Measurements from ENCODE around the gene SPOCK1.

Gene SPOCK1

DNA sequence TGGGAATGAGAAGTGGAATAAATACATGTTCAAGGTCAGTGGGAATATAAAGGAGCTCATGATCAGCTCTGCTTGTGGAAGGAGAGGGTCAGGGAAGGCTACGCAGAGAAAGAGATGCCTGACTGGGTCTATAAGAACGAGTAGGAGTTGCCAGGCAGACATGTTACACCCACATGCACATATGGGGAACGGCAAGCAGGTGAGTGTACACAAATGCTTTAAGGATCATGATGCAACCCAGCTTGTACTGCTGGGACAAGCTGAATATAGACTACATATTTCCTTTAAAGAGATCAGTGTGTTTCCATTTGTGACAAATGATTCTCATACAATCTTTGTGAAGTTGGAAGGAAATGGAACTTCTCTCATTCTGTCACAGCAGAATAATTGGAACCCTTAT, 141.7 kb downstream of the SPOCK1 start:
- no peak for DNase-seq

DNA sequence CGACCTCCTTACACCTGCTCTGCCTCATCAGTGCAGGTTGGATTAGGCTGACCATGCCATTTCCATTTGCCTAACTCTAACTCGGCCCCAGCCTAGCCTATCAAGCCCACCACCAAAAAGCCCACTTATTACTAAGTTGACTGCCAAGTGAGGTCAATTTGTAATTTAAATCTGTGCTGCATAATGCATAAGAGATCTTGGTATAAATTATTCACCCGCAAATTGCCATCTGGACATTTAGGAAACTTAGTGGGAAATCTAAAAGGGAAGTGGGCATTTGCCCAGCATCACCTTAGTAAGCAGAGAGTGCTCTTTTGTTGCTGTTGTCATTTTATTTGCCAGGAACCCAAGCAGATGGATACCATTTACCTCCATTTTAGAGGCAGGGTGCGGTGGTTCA, 143.0 kb downstream of the SPOCK1 start:
- no peak for DNase-seq

DNA sequence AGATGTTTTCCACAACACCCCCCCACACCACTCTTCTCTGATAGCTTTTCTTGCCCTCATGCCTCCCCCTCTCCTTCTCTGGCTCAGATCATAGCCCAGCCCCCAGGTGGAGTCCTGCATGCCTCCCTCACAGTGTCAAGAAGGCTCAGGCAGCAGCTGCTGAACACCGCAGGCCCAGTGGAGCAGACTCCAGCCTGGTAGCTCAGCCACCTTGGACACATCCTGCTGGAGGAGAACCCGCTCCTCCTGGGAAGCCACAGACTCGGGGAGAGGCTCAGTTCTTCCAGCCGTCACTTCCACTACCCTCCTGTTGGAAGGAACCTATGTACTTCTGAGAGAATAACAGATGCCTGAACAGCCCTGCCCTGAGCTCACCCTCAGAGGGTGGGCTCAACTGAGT, 143.4 kb downstream of the SPOCK1 start:
- no peak for DNase-seq

DNA sequence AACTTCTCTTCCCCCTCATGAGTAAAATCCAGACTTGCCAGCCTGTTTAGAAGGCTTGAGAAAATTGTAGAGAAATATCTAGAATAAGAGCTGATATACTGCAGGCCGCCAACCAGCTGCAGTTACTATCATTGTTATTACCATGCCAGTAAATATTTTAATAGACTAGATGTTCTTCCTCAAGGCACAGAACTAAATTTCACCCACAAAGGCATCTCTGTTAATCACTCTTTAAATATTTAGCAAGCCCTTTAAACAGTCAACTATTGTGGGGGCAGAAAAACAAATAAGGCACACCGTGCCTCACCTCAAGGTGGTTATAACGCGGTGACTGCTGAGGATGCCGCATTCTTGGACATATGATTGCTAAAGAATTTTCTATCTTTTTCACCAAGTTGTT, 147.0 kb downstream of the SPOCK1 start:
- no peak for DNase-seq

DNA sequence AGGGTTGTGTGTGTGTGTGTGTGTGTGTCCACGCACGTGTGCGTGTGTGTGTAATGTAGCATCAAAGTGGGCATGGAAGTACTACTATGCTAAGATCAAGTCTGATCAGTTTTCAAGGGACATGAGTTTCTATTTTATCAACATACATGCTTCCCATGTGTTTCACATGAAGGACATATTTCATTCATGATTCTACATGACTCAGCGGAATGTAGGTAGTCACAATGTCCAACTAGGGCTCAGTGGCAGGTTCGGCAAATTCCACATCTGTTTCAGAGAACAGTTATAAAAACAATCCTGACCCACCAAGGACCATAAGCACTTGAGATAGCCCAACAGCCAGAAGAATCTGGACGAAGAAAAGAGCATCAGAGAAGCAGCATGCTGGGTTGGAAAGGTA, 148.3 kb downstream of the SPOCK1 start:
- DNase-seq: no peak

DNA sequence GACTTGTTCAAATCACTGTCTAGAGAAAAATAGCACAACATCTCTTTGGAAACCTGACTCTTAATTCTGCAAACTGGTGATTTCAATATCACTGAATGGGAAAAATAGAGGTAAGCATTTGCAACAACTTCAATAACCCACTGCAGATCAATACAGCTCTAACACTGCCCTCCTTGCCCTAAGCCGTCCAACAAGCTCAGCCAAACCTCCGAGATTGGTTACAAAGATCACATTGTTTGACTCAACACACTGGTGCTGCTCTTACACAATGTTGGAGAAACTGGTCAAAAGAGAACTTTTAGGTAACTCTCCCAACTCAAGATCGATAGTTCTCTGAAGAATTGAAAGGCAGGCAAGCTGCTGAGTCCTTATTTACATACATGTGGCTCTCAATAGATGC, 150.4 kb downstream of the SPOCK1 start:
- DNase-seq: no peak

DNA sequence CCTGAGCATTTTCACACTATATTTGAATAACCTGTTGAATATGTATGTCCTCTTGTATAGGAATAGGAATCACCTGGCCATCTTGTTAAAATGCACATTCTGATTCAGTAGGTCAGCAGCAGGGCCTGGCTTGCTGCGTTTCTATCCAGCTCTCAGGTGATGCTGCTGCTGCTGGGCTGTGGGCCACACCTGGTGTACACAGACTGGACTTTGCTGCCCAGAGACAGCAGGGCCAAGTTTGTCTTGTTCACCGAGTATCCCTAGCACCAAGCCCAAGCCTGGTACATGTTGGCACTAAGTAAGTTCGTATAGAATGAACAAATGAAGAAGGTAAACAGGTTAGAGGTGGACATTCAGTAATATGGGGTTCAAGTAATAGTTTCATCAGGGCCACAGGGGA, 151.3 kb downstream of the SPOCK1 start:
- DNase-seq: no peak

DNA sequence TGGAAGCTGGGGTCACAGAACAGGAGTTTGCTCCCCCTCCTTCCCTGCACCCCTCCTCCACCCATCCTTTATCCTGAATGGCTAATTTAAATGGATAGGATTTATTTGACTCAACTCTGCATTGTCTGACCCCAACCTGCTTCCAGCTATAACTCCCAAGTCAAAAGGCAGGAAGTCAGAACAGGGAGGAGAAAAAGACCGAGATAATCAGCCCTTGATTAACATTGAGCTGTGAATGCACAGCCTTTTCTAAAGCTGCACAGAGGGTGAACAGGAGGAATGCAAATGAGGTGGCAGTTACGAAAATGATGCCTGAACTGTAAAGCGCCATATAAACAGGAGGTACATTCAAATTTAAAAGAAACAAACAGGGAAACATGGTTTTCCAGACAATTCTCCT, 152.8 kb downstream of the SPOCK1 start:
- no peak for DNase-seq

DNA sequence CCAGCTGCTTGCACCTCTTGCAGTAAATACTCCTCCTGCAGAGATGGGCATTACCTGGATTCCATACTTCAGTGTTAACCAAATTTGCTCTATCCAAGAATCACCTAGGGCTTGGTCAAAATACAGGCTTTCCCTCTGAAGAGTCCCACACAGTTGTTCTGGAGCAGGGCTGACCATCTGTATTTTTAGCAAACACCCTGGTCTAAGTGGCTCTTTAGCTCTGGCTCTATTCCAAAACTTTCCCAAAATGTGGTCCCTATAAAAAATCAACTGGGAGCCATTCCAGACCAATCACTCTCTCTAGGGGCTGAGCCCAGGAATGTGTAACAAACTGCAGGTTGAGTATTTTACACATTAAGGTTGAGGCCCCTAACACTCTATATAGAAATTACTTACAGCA, 153.7 kb downstream of the SPOCK1 start:
- DNase-seq: no peak

DNA sequence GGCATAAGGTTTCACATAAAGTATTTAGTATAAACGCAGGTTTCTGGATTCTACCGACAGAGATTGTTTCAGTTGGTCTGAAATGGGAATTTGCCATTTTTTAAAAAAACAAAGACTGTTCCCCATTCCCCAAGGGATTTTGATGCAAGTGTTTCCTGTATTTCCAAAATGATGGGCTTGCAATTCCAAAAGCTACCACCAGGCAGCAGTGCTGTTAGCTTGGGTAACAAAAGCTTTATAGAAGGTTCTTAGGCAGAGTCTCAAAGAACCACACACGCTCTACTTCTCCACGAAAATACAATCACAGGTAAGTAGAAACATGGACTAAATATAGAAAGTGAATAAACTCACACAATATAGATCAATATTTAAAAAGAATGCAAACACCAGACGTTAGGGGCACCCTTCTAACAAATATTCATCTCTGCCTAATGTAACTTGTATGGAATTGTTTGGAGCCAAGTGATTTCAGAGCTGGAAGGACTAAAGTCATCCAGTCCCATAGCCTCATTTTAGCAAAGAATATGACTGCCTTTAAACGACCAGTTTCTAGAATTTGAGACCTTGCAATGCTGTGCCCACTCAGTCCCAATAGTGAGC, 154.3 kb downstream of the SPOCK1 start:
- peak; percentile 67 for DNase-seq

DNA sequence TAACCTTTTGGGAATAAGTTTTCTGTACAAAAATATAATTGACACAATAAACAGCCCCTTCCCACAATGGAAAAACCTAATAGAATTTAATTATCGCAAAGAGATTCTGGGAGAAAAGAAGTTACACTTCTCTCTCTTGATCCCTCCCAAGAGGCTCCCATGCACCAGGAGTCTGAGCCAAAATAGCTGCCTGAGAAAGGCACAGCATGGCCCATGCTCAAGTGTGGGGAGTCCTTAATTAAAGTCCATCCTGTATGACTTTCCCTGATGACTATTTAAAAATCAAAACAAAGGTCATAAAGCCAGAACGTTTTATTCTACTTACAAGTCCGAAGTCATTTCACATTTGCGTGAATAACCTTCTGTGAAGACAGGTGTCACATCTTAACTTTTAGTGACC, 155.1 kb downstream of the SPOCK1 start:
- DNase-seq: no peak

DNA sequence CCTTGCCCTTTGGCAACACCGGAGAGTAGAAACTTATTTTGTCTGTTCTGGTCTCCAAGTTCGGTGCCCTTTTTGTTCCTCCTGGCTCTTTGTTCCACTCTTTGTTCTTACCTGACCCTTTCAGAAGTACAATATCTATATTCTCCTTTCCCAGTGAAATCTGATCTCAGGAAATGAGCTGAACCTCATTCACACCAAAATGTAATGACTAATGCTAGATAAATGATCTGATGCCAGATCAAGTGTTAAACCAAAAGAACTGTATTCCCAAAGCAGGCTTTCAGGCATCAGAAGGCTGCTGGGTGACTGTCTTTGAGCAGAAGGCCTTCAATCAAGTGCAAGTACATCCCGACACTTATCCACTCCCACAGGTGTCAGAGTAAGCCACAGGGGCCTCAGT, 156.4 kb downstream of the SPOCK1 start:
- no peak for DNase-seq

DNA sequence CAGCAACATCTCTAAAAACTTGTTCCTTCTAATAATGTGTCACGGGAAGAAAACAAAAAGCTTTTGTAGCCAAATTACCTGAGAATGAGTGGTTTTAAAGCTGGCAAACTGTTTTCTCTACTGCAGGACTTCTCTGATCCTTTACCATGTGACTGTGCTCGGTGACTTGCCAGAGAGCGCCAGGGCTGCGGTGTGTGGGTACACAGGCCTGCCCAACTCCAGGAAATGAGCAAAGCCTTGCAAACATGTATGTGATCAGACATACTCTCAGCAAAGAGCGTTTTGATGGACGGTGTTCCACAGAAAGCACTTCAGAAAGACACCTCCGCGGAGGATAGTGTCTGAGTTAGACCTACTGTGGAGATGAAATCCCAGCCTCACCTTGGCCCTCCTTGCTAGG, 157.3 kb downstream of the SPOCK1 start:
- no peak for DNase-seq

DNA sequence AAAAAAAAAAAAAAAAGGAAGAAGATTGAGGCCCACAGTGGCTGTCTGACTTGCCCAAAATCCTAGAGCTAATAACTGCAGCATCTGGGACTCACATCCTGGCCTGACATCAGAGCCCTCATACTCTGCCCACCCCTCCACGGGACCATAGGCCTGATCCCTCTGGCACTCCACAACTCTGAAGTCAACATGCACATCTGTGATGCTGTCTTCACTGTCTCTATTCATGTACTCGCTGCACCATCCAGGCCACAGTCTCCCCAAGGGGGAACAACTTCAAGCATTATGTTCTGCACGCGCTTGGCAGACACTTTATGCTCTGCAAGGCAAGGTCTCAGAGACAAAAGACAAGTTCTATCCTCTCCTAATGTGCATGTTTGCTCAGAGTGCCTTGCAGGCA, 158.2 kb downstream of the SPOCK1 start:
- DNase-seq: no peak

DNA sequence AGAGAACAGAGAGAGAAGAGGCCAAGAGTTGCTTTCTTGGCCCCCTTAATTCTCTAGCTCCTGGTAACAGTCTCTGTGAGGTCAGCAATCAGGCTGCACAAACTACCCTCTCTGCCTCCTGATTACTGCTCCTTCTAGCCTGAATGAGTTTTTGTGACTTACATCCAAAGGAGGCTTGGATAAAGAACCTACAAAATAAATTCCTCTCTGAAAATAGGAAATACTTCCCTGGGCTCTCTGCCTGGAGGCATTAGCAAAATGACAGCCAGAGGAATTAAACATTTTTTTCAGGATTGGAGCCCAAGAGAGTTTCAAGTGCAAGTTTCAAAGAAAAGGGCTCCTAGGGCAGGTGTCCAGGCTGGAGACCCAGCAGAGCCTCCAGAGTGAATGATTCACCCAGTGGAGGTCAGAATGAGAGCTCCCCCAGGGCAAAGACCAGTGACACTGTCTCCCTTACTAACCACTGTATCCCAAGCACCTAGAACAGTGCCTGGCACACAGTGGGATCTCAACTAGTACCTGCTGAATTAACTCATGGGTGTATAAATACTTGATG, 162.5 kb downstream of the SPOCK1 start:
- DNase-seq: no peak

DNA sequence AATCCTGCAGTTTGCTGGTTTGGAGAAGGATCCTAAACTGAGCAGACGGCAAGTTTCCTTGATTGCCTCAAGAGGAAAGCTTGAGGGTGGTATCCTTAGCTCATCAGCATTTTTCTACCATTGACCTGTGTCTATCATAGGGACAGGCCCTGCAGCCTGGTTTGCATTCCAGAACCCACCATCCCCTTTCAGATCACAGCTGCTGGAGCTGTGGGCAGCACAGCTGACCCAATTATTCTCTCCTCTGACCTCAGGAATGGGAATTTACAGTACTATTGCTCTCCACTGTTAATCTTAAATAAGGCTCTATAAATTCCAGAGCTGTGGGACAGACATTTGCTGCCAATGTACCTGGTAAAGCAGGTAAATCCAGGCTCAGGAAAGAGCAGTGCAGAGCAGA, 163.0 kb downstream of the SPOCK1 start:
- DNase-seq: no peak

DNA sequence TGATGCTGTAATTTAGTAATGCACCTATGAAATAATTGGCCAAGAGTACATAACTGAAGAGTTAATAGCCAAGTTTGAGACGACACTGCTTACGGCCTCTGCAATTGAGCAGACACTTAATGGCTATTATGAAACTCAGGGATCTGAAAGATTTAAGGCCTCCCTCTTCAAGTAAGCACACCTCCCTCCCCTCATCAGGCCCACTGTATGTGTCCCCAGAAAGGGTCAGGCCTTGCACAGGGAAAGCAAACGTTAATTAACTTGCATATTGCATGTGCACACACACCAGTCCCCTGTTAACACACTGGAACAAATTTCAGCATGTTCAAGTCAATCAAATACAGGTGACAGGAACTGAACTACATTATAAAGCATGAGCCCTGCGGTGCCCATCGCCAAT, 163.6 kb downstream of the SPOCK1 start:
- no peak for DNase-seq

DNA sequence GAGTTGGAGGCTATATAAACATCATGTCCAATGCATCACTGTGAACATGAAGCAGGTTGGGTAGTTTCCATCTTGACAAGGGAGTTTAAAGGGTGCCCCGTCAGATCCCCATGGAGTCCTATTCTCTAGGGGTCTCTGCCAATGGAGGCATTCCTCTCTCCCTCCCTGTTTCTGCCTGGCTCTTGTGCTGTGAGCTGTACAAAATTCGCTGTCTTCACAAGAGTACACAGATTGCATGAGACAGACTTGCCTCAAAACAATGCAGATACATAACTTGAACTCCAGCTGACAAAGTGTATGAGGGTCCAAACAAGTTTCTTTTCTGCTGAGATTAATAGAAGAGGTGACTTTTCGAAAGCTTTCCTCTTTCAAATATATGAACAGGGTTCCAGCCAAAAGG, 165.2 kb downstream of the SPOCK1 start:
- DNase-seq: no peak

DNA sequence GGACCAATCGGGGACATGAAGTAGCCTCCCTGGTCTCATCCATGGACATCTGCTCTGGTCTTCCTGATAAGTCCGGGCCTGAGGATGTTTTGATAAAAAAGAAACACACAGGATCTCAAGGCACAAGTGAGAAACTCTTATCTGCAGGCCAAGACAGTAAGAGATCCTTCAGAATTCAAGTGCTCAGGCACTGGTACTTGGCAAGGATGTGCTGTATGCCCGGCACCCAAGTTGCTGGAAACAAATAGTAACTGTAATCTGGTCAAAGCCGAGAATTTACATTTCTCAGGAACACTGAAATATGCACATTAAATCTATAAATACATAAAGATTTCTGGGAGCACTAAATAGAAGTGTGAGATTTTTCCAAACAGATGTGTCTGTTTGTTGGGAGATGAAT, 165.7 kb downstream of the SPOCK1 start:
- DNase-seq: no peak

DNA sequence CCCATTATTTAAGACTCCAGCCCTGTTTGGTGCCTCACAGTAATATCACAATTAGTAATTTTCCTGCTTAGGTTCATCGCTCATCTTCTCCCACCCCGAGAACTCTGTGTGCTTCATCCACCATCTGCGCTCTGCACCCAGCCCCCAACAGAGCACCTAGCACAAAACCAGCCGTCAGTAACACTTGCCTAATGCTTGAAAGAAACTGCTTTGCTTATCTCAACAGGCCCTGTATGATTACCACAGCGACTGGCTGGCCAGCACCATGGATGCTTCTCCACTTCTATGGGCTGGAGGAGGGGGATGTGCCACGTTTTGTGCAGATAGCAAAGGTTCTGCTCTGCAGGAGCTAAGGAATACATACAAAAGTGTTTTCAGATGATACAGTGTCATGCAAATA, 166.8 kb downstream of the SPOCK1 start:
- DNase-seq: no peak

DNA sequence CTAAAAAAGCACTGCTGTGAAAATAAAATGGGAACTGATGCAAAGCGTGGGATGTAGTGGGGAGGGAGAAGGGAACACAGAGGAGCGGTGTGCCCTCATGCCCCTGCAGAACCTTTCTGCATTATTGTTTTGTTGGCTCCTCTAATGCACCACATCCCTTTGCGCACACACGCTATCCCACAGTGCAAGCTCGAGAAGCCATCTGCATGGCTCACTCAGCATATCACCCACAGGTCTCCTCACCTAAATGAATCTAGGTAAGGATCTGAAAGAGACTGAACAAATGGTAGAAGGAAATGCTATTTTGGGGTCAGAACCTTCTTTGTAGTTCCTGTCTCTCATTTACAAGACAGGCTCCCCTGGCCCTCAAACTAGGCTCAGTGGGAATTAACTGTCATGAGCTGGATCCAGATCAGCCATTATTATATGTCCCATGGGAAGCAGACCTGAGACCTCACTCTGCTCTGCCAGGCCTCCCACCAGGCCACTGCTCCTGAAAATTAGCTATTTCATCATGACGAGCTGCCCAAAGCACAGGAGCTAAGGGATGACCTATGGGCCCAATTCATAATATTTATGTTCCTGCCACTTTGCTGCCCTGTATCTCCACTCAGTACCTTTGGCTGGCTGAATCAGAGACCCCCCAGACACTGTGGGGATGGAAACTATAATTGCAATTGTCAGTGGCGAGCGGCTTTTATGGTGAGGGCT, 169.4 kb downstream of the SPOCK1 start:
- DNase-seq: no peak

DNA sequence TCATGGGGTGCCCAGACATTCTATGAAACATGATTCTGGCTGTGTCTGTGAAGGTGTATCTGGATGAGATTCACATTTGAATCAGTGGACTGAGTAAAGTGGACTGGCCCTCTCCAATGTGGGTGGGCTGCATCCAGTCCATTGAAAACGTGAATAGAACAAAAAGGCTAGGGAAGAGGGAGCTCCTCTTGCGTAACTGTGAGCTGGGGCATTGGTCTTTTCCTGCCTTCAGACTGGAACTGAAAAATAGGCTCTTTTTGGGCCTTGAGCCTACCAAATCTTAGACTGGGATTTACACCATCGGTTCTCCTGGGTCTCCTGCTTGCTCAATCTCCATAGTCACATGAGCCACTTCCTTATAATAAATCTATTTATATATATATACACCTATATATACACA, 170.1 kb downstream of the SPOCK1 start:
- DNase-seq: no peak

DNA sequence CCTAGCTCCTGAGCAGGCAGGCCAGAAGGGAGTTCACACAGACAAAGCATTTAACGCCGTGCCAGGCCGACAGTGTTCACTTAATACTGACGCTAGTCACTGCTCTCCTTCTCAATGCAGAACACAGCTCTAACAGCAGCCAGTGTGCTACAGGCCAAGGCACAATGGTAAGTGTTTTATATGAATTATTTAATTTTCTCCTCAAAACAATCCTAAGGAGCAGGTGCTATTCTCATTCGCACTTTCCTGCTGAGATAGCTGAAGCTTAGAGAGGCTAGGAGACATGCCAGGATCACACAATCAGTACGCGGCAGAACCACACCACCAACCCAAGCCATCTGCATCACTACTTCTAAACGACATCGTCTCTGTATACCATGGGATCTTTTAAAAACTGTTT, 170.7 kb downstream of the SPOCK1 start:
- DNase-seq: no peak

DNA sequence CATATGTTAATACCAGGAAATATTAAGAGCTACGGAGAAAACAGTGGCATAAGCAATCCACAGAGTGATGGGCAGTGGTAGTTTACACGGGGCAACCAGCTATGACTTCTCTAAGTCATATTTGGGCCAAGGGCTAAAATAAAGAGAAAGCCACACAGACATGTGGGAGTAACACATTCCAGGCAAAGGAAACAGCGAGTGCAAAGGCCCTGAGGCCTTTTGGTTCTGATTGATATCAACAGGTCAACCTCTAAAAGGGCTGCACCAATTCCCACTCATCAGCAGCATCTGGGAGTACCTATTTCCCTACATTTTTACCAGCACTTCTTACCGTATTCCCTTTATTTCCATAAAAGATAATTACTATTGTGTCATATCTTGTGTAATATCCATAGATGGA, 173.4 kb downstream of the SPOCK1 start:
- DNase-seq: no peak
